GM12892 (cell line): ENCODE measurements around the gene EXOC4.

Experiments
- POLR2A ChIP-seq: IDR thresholded peaks from 2 replicates; pipeline ENCODE4 v1.6.1; 2011; ENCODE audit warnings: low read depth, low read length, control low read depth
- POLR2AphosphoS5 ChIP-seq: IDR thresholded peaks from 2 replicates; pipeline ENCODE4 v1.6.1; 2011; ENCODE audit warnings: low read depth, low read length, control low read depth

- no peak for TF ChIP-seq POLR2A
- TF ChIP-seq POLR2AphosphoS5: no peak
Observed at GRCh38 chr7:133646472-133647315, 393.8 kb downstream of the EXOC4 start.
